Measurements from ENCODE around the gene KLHL30.

KLHL30 gene

DNA sequence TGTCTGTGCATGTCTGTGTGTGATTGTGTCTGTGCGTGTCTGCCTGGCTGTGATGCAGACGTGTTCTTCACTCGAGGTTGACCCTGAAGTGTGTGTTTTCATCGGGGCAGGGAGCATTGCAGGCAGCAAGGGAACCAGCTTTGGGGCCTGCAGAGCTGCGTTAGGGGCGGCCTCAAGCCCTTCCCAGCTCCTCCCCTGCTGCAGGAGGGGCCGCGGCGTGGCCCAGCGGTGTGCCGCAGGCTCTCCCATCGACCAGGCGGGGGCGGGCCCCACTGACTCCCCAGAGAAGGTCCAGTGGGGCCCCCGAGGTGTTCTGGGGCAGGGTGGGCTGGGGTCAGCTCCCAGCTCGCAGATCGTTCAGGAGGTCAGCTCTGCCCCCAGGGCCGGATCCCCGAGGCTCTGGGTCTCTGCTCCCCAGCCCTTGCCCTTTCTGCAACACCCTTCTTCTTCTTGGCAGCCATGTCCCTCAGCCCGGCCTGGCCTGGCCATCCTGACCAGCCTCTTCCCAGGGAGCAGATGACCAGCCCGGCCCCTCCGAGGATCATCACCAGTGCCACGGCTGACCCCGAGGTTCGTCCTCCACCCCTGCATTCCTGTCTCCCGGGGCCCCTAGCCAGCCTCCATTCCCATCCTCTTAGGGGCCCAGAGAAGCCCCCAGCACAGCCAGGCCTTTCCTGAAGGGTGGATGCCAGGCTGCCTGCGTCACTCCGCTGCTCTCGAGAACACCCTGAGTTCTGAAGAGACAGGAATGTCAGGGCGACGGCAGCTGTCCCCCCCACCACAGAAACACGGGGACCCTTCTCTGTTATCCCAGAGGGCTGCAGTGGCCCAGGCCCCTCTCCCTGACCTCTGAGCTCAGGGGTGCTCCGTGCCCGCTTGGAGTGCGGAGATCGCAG lies 11.1 kb upstream of the KLHL30 start:
- DNase-seq (ENCODE audit: low read depth) = peak; percentile 84
- H3K4me3 ChIP-seq (ENCODE audit: low read depth, low read length) = peak overlapping the region; percentile 45
- TF ChIP-seq, protein P1, sequence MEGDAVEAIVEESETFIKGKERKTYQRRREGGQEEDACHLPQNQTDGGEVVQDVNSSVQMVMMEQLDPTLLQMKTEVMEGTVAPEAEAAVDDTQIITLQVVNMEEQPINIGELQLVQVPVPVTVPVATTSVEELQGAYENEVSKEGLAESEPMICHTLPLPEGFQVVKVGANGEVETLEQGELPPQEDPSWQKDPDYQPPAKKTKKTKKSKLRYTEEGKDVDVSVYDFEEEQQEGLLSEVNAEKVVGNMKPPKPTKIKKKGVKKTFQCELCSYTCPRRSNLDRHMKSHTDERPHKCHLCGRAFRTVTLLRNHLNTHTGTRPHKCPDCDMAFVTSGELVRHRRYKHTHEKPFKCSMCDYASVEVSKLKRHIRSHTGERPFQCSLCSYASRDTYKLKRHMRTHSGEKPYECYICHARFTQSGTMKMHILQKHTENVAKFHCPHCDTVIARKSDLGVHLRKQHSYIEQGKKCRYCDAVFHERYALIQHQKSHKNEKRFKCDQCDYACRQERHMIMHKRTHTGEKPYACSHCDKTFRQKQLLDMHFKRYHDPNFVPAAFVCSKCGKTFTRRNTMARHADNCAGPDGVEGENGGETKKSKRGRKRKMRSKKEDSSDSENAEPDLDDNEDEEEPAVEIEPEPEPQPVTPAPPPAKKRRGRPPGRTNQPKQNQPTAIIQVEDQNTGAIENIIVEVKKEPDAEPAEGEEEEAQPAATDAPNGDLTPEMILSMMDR (conservative IDR thresholded peaks at IDR 0.05; ENCODE audit: low read depth, low read length) = peak; percentile 39

DNA sequence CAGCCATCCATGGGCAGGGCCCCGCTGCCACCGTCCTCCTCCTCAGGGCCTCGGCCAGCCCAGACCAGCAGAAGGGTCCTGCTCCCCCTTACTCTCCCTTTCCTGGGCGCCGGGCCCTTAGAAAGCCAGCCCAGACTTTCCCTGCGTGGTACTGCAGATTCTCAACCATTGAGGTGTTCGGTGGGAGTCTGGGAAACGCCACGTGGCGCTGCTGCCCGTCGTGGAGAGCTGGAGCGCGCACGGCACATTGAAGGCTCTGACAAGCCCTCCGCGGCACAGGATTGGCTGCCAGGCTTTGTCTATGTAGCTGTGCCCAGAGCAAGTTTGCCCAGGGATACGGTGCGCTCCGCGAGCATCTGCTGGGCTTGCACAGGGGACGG lies 10.4 kb upstream of the KLHL30 start:
- DNase-seq (ENCODE audit: low read depth) = no peak
- TF ChIP-seq, protein P1 (conservative IDR thresholded peaks at IDR 0.05; ENCODE audit: low read depth, low read length) = no peak
- H3K4me3 ChIP-seq (ENCODE audit: low read depth, low read length) = no peak overlapping the region

DNA sequence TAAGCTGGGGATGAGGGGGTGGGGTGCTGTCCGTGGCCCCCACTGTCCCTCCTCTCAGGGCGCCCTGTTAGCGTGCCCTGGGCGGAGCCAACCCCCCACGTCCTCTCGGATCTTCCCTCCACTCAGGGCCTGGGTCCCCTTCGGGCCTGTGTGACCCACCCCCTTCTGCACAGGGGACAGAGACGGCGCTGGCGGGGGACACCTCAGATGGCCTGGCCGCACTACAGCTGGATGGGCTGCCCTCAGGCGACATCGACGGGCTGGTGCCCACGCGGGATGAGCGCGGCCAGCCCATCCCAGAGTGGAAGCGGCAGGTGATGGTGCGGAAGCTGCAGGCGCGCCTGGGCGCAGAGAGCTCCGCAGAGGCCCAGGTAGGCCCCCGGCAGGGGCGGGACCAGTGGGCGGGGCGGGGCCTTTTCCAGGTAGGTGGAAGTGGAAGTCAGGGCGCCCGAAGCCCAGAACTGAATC lies 9.9 kb upstream of the KLHL30 start:
- DNase-seq (ENCODE audit: low read depth) = no peak
- H3K4me3 ChIP-seq (ENCODE audit: low read depth, low read length) = no peak overlapping the region
- TF ChIP-seq, protein P1 (conservative IDR thresholded peaks at IDR 0.05; ENCODE audit: low read depth, low read length) = no peak

DNA sequence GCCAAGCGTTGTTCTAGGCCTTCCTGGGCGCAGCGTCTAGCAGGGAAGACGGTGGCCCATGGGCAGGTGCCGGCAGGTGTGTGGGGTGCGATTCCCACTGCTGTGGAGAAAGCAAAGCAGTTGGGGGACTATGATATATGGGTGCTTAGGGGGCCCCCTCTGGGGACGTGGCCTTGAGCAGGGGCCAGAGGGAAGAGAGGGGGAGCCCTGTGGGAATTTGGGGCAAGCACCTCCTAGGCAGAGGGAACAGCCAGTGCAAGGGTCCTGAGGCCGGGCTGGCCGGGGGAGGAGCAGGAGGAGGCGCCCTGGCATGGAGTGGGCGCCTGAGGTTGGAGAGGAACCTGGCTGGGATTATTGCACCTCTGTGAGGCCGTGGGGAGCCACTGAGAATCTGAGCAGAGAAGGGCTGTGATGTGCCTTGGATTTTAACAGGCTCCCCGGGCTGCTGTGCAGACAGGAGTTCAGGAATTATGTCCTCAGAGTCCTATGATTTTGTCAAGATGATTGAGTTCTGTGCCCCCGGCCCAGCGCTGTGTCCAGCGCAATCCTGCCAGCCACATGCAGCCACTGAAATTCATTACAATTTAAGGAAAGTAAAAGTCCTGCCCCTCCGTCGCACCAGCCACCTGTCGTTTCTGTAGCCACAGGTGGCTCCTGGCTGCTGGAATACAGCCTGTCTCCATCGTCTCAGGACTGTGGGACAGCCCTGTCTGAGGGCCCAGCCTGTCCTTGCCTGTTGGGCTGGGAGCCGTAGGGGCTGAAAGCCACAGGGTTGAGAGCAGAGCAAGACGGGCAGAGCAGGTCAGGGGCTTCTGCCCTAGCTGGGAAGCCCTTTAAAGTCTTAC lies 9.1 kb upstream of the KLHL30 start:
- H3K4me3 ChIP-seq (ENCODE audit: low read depth, low read length) = no peak overlapping the region
- no peak for DNase-seq (ENCODE audit: low read depth)
- TF ChIP-seq, protein P1 (conservative IDR thresholded peaks at IDR 0.05; ENCODE audit: low read depth, low read length) = no peak

DNA sequence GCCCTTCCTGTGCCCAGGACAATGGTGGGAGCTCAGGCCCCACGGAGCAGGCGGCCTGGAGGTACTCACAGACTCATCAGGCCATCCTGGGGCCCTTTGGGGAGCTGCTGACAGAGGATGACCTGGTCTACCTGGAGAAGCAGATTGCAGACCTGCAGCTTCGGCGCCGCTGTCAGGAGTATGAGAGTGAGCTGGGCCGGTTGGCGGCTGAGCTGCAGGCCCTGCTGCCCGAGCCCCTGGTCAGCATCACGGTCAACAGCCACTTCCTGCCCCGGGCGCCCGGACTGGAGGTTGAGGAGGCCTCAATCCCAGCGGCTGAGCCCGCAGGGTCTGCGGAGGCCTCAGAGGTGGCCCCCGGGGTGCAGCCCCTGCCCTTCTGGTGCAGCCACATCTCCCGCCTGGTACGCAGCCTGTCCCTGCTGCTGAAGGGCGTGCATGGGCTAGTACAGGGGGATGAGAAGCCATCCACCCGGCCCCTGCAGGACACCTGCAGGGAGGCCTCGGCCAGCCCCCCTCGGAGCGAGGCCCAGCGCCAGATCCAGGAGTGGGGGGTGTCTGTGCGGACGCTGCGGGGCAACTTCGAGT lies 8.3 kb upstream of the KLHL30 start:
- DNase-seq (ENCODE audit: low read depth) = no peak
- H3K4me3 ChIP-seq (ENCODE audit: low read depth, low read length) = no peak overlapping the region
- TF ChIP-seq, protein P1 (conservative IDR thresholded peaks at IDR 0.05; ENCODE audit: low read depth, low read length) = no peak

DNA sequence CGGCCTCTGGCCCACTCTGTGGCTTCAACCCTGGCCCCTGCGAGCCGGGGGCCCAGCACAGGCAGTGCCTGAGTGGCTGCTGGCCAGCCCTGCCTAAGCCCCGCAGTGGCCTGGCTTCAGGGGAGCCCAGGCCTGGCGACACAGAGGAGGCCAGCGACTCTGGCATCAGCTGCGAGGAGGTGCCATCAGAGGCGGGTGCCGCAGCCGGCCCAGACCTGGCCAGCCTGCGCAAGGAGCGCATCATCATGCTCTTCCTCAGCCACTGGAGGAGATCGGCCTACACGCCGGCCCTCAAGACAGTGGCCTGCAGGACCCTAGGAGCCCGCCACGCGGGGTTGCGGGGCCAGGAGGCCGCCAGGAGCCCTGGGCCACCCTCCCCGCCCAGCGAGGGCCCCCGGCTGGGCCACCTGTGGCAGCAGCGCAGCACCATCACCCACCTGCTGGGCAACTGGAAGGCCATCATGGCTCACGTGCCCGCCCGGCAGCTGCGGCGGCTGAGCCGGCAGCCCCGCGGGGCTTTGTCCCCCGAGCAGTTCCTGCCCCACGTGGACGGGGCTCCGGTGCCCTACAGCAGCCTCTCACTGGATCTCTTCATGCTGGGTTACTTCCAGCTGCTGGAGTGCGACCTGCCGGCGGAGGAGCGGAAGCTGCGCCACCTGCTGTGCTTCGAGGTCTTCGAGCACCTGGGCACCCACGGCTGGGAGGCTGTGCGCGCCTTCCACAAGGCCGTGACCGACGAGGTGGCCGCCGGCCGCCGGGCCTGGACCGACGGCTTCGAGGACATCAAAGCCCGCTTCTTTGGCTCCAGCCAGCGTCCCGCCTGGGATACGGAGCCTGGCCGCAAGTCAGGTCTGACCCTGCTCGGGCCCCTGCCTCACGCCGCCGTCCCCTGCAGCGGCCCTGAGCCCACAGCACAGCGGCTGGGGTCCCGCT lies 7.5 kb upstream of the KLHL30 start:
- DNase-seq (ENCODE audit: low read depth) = no peak
- TF ChIP-seq, protein P1 (conservative IDR thresholded peaks at IDR 0.05; ENCODE audit: low read depth, low read length) = no peak

More for the DNA sequence above, 7.5 kb upstream of the KLHL30 start:
- no peak overlapping the region for H3K4me3 ChIP-seq (ENCODE audit: low read depth, low read length)

Measured in choroid plexus epithelial cell (primary cell).